ENCODE results near the gene JARID2. TPM values are rescaled to one million over a fixed set of nuclear protein-coding genes. Genes with fewer than 3 reads are reported as not detected.

Gene JARID2
- total RNA-seq, 1 experiment from 2014 or later: 6.0 TPM

DNA sequence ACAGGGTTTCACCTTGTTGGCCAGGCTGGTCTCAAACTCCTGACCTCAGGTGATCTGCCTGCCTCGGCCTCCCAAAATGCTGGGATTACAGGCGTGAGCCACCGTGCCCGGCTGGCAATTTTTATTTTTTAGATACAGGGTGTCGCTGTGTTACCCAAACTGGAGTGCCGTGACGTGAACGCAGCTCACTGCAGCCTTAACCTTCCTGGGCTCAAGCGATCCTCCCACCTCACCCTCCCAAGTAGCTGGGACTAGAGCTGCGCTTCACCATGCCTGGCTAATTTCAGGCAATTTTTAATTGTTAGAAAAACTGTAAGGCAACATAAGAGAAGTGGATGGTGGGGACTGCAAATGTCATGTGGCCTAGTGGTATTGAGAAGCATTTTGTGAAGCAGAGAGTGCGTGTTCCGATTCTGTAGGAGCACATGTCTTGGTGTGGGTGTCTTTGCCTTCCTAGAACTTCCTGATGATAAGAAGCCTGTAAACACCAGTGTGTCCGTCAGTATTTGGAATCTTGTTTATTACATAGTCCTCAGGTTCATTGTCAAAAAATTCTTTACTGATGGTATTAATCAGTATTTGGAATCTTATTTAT lies 18.0 kb downstream of the JARID2 start:
- no peak for DNase-seq (ENCODE audit: low read depth, low spot score)
- H3K4me3 ChIP-seq (ENCODE audit: low read depth in 2 of 2, low read length in 2 of 2): no peak overlapping the region
- H3K36me3 ChIP-seq (ENCODE audit: control insufficient read depth, insufficient read depth, low read length): no peaks in the 10 kb centered on the region
- ATAC-seq: no peak
- TF ChIP-seq SIN3A (IDR thresholded peaks at IDR 0.05; ENCODE audit: borderline replicate concordance, insufficient read depth, low read depth, low read length) (no peak), POLR2AphosphoS5 (IDR thresholded peaks at IDR 0.05; ENCODE audit: low read depth, low read length) (no peak), REST (IDR thresholded peaks at IDR 0.05; ENCODE audit: insufficient read depth in 1 of 2, low read depth in 2 of 2, low read length in 1 of 2) (no peak), TCF7L2 (IDR thresholded peaks at IDR 0.05; ENCODE audit: low read depth, low read length) (no peak)
- TF ChIP-seq, protein P1, sequence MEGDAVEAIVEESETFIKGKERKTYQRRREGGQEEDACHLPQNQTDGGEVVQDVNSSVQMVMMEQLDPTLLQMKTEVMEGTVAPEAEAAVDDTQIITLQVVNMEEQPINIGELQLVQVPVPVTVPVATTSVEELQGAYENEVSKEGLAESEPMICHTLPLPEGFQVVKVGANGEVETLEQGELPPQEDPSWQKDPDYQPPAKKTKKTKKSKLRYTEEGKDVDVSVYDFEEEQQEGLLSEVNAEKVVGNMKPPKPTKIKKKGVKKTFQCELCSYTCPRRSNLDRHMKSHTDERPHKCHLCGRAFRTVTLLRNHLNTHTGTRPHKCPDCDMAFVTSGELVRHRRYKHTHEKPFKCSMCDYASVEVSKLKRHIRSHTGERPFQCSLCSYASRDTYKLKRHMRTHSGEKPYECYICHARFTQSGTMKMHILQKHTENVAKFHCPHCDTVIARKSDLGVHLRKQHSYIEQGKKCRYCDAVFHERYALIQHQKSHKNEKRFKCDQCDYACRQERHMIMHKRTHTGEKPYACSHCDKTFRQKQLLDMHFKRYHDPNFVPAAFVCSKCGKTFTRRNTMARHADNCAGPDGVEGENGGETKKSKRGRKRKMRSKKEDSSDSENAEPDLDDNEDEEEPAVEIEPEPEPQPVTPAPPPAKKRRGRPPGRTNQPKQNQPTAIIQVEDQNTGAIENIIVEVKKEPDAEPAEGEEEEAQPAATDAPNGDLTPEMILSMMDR (IDR thresholded peaks at IDR 0.05): no peak
- POLR2A ChIA-PET: no interaction called here
- BruUV-seq (replicated peaks): no TSS peak
- H3K27me3 ChIP-seq (ENCODE audit: control insufficient read depth, insufficient read depth, low read length): no peaks in the 10 kb centered on the region
- intact Hi-C loops (cut with micrococcal nuclease; ENCODE audit: unreplicated experiment): no loop called here
- in situ Hi-C loops (cut with HindIII; ENCODE audit: low pct_unique_long_range_greater_than_20kb, low sequenced_read_pairs): no loop called here
- no peaks in the 10 kb centered on the region for H3K4me1 ChIP-seq (ENCODE audit: control insufficient read depth, insufficient read depth, low read length)
- H3K27ac ChIP-seq (ENCODE audit: low read length): no peak overlapping the region
- CTCF ChIA-PET: no interaction called here
- no peaks in the 10 kb centered on the region for H3K9me3 ChIP-seq (ENCODE audit: control insufficient read depth, insufficient read depth, low read depth, low read length)

GRCh38 chr6:15264412-15264811 lies 18.5 kb downstream of the JARID2 start:
- DNase-seq (ENCODE audit: low read depth, low spot score) (no peak), ATAC-seq (no peak)
- CTCF ChIA-PET: no interaction called here
- no peaks in the 10 kb centered on the region for H3K36me3 ChIP-seq (ENCODE audit: control insufficient read depth, insufficient read depth, low read length)
- TF ChIP-seq TCF7L2 (IDR thresholded peaks at IDR 0.05; ENCODE audit: low read depth, low read length): no peak
- TF ChIP-seq SIN3A (IDR thresholded peaks at IDR 0.05; ENCODE audit: borderline replicate concordance, insufficient read depth, low read depth, low read length): no peak
- TF ChIP-seq REST (IDR thresholded peaks at IDR 0.05; ENCODE audit: insufficient read depth in 1 of 2, low read depth in 2 of 2, low read length in 1 of 2): no peak
- TF ChIP-seq POLR2AphosphoS5 (IDR thresholded peaks at IDR 0.05; ENCODE audit: low read depth, low read length): no peak
- TF ChIP-seq, protein P1 (IDR thresholded peaks at IDR 0.05): no peak
- POLR2A ChIA-PET: no interaction called here
- H3K27me3 ChIP-seq (ENCODE audit: control insufficient read depth, insufficient read depth, low read length): no peaks in the 10 kb centered on the region
- H3K4me1 ChIP-seq (ENCODE audit: control insufficient read depth, insufficient read depth, low read length): no peaks in the 10 kb centered on the region
- no peak overlapping the region for H3K27ac ChIP-seq (ENCODE audit: low read length)
- intact Hi-C loops (cut with micrococcal nuclease; ENCODE audit: unreplicated experiment): no loop called here
- BruUV-seq (replicated peaks): no TSS peak
- H3K4me3 ChIP-seq (ENCODE audit: low read depth in 2 of 2, low read length in 2 of 2): no peak overlapping the region
- in situ Hi-C loops (cut with HindIII; ENCODE audit: low pct_unique_long_range_greater_than_20kb, low sequenced_read_pairs): no loop called here
- no peaks in the 10 kb centered on the region for H3K9me3 ChIP-seq (ENCODE audit: control insufficient read depth, insufficient read depth, low read depth, low read length)
